AG04450 (cell line): Measurements from ENCODE around the gene MYPOP. TPM values are rescaled to one million over a fixed set of nuclear protein-coding genes. Genes with fewer than 3 reads are reported as not detected.

Experiments
- CTCF ChIA-PET: fragments of 300-600, 350-600 bp; formaldehyde crosslinking; extraction: SDS; loops from one replicate; lab custom pipeline; 2022; ENCODE audit warnings: antibody characterized with exemption, inconsistent platforms; lab: Charles Lee
- POLR2A ChIA-PET: fragments of 350-600 bp; formaldehyde crosslinking; extraction: SDS; loops from one replicate; lab custom pipeline; 2021; ENCODE audit warnings: antibody characterized with exemption, inconsistent platforms; lab: Yijun Ruan, JAX
- DNase-seq: peaks from one replicate; pipeline ENCODE4 v3.0.0-alpha.2; 2011; ENCODE audit warnings: low read depth, low spot score
- H3K27ac ChIP-seq: one replicate; pipeline ENCODE4 v1.5.1; 2012; ENCODE audit warnings: low read depth, low read length, control low read depth
- H3K27me3 ChIP-seq: one replicate; pipeline ENCODE4 v1.6.0; 2012; ENCODE audit warnings: low read length; ENCODE audit not compliant: control insufficient read depth, insufficient read depth
- H3K4me3 ChIP-seq: 2 replicates; pipeline ENCODE4 v1.5.1; 2011; ENCODE audit warnings: mild to moderate bottlenecking, low read depth, low read length, control low read depth
- H3K9me3 ChIP-seq: 2 replicates; pipeline ENCODE4 v1.5.1; 2012; ENCODE audit warnings: low read length; ENCODE audit not compliant: control insufficient read depth, insufficient read depth
- CTCF ChIP-seq: IDR thresholded peaks from 2 replicates; pipeline ENCODE4 v1.5.1; 2011; ENCODE audit warnings: low read depth, low read length, control low read depth, inconsistent platforms
- polyA plus RNA-seq: library from polyadenylated mRNA; depleted of rRNA; stranded (reverse); fragments of >200 nt; gene quantifications from 2 replicates; pipeline ENCODE4 v1.2.3, GENCODE V29; 2011

The MYPOP gene
- polyA plus RNA-seq, 1 experiment, result 1.4 TPM

- no peak for DNase-seq
- Histone ChIP-seq H3K27me3 (peaks cover 6% of the 10 kb centered on the region), H3K9me3 (no peaks in the 10 kb centered on the region; the same call in 1 of the 2 replicates), H3K27ac (peak overlapping the region; percentile 39), H3K4me3 (no peak overlapping the region)
- POLR2A ChIA-PET, result interaction anchor here (0.6 kb wide), 1 partner anchor 13 kb away, joined by 3 read pairs; no protein-coding TSS in a partner anchor
- CTCF ChIA-PET, result interaction anchor here (1.0 kb wide), 2 partner anchors 13 to 60 kb away, joined by 3 to 9 read pairs; partner anchors contain the start of gene FOXA3
- TF ChIP-seq CTCF, result no peak
These were observed 25.8 kb downstream of the MYPOP start for GRCh38 chr19:45876411-45877197.

GRCh38 chr19:45876161-45876410 lies 26.3 kb downstream of the MYPOP start:
- Histone ChIP-seq H3K4me3 (no peak overlapping the region), H3K27ac (peak overlapping the region; percentile 39), H3K9me3 (no peaks in the 10 kb centered on the region; the same call in 1 of the 2 replicates), H3K27me3 (peaks cover 6% of the 10 kb centered on the region)
- CTCF ChIA-PET, result interaction anchor here (1.0 kb wide), 2 partner anchors 12 to 59 kb away, joined by 3 to 9 read pairs; partner anchors contain the start of gene FOXA3
- DNase-seq, result no peak
- TF ChIP-seq CTCF, result no peak
- POLR2A ChIA-PET, result no interaction called here

- Histone ChIP-seq H3K27ac (no peak overlapping the region), H3K27me3 (peaks cover 6% of the 10 kb centered on the region), H3K4me3 (no peak overlapping the region), H3K9me3 (no peaks in the 10 kb centered on the region; the same call in 1 of the 2 replicates)
- ChIA-PET POLR2A (no interaction called here), CTCF (no interaction called here)
- no peak for TF ChIP-seq CTCF
- DNase-seq, result no peak
These were observed 27.8 kb downstream of the MYPOP start for GRCh38 chr19:45874620-45874966.

DNA sequence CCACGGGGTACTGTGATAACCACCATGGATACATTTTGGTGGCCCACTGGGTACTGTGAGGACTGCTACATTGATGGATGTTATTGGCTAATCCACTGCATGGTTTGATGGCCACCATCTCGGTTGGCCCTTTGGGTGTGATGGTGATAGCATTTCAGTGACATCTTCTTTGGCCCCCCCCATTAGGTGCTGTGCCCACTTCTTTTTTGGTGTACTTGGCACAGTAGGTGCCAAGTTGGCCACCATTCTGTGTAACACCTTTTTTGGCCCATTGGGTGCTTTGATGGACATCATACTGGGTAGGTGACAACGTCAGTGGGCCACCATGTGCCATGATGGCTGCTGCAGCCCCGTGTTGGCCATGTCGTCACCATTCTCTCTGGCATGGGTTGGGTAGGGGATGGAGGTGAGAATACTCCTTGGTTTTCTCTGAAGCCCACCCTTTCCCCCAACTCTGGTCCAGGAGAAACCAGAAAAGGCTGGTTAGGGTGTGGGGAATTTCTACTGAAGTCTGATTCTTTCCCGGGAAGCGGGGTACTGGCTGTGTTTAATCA lies 29.1 kb downstream of the MYPOP start:
- Histone ChIP-seq H3K9me3 (no peaks in the 10 kb centered on the region; the same call in 1 of the 2 replicates), H3K4me3 (no peak overlapping the region), H3K27me3 (peaks cover 8% of the 10 kb centered on the region), H3K27ac (no peak overlapping the region)
- no peak for TF ChIP-seq CTCF
- ChIA-PET CTCF (no interaction called here), POLR2A (no interaction called here)
- no peak for DNase-seq
